Parietal lobe (tissue), 1 donor: Measurements from ENCODE around the gene IL4. TPM values are rescaled to one million over a fixed set of nuclear protein-coding genes. Genes with fewer than 3 reads are reported as not detected.

Experiments used
- total RNA-seq: library from RNA; depleted of rRNA; stranded (reverse); fragments of >200 nt; gene quantifications from one replicate; pipeline ENCODE4 v1.2.3, GENCODE V29; 2014

Gene IL4
- not detected for total RNA-seq

GRCh38 chr5:132673939-132674630 lies at the start of gene IL4:
IL4 (plus strand) TSS chr5:132673989; CDS start chr5:132674051, 62 bp downstream.

DNA sequence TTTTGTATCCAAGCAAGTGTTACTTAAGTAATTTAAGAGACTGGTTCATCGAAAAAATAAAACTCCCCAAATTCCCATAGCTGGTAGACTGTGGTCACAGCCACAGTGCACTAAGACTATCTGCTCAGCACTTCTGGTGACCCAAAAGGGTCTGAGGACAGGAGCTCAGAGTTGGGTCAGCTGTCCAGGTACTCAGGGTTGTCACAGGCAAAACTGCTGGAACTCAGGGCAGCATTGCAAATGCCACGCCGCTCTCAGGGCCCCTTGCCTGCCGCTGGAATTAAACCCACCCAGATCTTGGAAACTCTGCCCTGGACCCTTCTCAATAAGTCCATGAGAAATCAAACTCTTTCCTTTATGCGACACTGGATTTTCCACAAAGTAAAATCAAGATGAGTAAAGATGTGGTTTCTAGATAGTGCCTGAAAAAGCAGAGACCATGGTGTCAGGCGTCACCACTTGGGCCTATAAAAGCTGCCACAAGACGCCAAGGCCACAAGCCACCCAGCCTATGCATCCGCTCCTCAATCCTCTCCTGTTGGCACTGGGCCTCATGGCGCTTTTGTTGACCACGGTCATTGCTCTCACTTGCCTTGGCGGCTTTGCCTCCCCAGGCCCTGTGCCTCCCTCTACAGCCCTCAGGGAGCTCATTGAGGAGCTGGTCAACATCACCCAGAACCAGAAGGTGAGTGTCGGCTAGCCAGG lies 16.0 kb upstream of the IL4 start, which contains the start of gene IL13:
TSS of gene IL13 (plus strand) at position 498 of the 705 bp plus-strand sequence. CDS start at position 512, 14 bp downstream.

Other genes with a start within 250 kb of the IL4 start
- gene IRF1, start 183.2 kb upstream of the IL4 start, total RNA-seq = 2.5 TPM
- gene IL5, start 130.5 kb upstream of the IL4 start, total RNA-seq = not detected
- gene RAD50, start 117.0 kb upstream of the IL4 start, total RNA-seq = 64.2 TPM
- not detected for gene IL13, start 15.8 kb upstream of the IL4 start, total RNA-seq
- 98.9 TPM for gene KIF3A, start 63.6 kb downstream of the IL4 start, total RNA-seq
- gene CCNI2, start 73.4 kb downstream of the IL4 start, total RNA-seq = 0.94 TPM
- 45.1 TPM for gene SEPTIN8, start 103.2 kb downstream of the IL4 start, total RNA-seq
- 3.1 TPM for gene SOWAHA, start 139.3 kb downstream of the IL4 start, total RNA-seq
- 0.94 TPM for gene SHROOM1, start 156.7 kb downstream of the IL4 start, total RNA-seq
- 0.94 TPM for gene GDF9, start 192.5 kb downstream of the IL4 start, total RNA-seq
- 93.9 TPM for gene UQCRQ, start 192.7 kb downstream of the IL4 start, total RNA-seq
- gene LEAP2, start 199.7 kb downstream of the IL4 start, total RNA-seq = 4.7 TPM